Hippocampal formation (tissue), 2 donors: ENCODE data around the gene PTPN4.
"Not testable (repeated sequence)": the region's sequence is repeated elsewhere in the genome, so short reads cannot be mapped to it uniquely, and the experiment has no call there.

Experiments
- DNase-seq, 2 donors: peaks; one replicate each; lab custom pipeline; 2025; lab: John Stamatoyannopoulos, UW

The PTPN4 gene

DNA sequence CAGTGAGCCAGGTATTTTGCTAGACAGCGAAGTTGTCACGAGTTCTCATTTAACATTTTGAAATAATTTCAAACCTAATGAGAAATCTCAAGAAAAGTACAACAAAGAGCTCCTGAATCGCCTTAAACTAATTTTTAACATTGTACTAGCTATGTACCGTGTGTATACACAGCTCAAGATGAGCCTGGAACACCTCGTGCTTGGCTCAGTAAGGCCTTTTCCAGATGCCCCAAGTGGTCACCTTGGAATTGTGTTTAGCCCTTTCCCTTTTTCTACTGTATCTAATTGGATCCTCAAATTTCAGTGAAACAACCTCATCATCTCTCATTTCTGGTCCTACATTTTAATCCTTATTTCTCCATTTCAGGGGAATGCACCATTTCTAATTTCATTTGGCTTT lies 7.2 kb downstream of the PTPN4 start:
- DNase-seq, result no peak

- DNase-seq, result no peak
These were observed 9.0 kb downstream of the PTPN4 start for GRCh38 chr2:119768742-119769141.

- no peak for DNase-seq
These were observed 9.9 kb downstream of the PTPN4 start for GRCh38 chr2:119769645-119770044.

- no peak for DNase-seq
These were observed 11.6 kb downstream of the PTPN4 start for GRCh38 chr2:119771331-119771730.

DNA sequence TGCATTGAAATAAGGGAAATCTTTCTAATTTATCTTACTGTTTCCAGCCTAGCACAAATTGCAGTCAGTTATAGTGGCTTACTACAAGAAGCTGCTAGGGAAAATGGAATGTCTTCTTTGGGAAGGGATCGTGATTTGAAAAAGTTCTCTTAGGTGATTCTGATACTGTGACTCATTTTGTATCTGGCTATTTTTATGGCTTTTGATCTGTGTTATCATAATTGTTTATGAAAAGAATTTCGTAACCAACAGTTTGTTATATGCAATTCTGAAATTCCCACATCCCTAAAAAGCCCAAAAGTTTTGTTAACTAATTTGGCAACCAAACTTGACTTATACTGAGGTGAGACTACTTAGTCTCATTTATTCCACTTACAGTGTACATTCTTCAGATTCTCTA lies 12.4 kb downstream of the PTPN4 start:
- DNase-seq, result no peak

- no peak for DNase-seq
These were observed 13.0 kb downstream of the PTPN4 start for GRCh38 chr2:119772767-119773166.

DNA sequence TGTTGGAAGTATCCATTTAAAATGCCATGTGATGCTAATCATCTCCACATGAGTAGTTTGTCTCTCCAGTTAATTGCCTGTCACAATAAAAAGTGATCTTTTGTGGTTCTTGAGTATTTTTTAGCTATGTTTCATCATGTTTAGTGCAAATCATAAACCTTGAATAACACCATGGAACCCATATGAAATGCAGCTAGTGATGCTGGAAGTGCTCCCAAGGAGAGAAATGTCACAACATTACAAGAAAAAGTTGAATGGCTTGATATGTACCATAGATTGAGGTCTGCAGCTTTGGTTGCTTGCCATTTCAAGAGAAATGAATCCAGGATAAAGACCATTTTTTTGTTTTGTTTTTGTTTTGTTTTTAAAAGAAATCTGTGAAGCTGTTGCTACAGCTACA lies 14.3 kb downstream of the PTPN4 start:
- DNase-seq, result no peak

DNA sequence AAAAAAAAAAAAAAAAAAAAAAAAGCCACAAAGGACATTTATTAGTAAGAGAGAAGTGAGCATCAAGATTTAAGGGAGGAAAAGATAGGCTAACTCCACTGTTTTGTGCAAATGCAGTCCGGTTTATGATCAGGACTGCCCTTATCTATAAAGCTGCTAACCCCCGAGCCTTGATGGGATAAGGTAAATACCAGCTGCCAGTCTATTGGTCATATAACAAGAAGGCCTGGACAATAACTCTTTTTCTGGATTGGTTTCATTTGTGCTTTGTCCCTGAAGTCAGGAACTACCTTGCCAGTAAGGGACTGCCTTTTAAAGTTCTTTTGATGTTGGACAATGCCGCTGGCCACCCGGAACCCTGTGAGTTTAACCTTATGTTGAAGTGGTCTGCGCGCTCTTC lies 15.4 kb downstream of the PTPN4 start:
- no peak for DNase-seq

DNA sequence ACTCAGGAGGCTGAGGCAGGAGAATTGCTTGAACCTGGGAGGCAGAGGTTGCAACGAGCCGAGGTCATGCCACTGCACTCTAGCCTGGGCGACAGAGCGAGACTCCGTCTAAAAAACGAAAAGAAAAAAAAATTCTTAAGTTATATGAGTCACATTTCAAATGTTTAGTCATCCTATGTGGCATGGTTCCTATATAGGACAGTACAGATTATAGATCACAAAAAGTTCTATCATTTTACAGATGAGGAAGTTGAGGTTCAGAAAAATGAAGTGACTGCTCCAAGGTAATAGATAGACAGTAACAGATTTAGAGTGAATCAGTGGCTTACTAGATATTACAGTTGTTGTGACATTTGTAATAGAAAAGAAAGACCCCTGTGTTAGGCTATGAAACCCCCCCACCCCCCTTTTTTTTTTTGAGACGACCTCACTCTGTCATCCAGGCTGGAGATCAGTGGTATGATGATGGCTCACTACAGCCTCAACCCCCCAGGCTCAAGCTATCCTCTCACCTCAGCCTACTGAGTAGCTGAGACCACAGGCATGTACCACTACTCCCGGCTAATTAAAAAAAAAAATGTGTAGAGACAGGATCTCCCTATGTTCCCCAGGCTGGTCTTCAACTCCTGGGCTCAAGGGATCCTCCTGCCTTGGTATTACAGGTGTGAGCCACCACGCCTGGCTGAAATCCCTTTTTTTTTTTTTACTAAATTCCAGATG lies 22.7 kb downstream of the PTPN4 start:
- DNase-seq, result no peak

DNA sequence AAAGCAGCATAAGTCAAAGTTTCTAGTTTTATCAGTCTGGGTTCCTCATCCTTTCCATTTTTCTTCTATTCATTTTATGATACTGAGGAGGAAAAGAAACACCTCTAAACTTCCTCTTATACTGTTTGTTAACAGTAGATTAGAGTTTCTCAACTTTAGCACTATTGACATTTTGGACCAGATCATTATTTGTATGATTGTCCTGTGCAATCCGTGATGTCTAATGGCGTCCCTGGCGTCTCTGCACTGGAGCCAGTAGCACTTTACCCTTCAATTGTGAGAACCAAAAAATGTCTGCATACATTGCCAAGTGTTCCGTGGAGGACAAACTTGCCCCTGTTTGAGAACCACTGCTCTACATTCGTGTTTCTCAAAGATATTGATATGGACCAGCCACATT lies 25.2 kb downstream of the PTPN4 start:
- no peak for DNase-seq

- no peak for DNase-seq
These were observed 26.6 kb downstream of the PTPN4 start for GRCh38 chr2:119786295-119786694.

DNA sequence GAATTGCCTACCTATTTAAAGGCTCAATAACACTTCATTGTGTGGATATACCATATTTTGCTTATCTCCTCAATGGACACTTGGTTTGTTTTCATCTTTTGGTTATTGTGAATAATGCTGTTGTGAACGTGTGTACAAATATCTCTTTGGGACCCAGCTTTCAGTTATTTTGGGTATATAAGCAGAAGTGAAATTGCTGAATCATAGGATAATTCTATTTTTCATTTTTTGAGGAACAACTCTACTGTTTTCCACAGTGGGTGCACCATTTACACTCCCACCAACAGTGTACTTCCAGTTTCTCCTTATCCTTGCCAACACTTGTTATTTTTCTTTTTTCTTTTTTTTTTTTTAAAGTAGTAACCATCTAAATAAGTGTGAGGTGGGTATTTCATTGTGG lies 29.0 kb downstream of the PTPN4 start:
- DNase-seq, result no peak

DNA sequence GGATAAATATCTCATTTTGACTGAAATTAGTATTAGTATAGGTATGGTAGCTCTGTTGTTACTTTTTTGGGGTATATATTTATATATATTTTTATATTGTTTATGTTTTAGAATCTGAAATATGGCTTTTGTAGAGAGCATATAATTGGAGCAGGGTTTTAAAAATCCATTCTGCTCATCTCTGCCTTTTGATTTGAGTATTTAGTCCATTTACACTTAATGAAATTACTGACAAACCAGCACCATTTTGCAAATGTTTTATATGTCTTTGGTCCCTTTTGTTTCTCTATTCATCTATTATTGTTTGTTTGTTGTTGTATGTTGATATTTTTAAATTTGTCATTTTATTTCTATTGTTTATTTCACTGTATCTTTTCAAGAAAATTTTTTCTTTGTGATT lies 30.7 kb downstream of the PTPN4 start:
- no peak for DNase-seq

DNA sequence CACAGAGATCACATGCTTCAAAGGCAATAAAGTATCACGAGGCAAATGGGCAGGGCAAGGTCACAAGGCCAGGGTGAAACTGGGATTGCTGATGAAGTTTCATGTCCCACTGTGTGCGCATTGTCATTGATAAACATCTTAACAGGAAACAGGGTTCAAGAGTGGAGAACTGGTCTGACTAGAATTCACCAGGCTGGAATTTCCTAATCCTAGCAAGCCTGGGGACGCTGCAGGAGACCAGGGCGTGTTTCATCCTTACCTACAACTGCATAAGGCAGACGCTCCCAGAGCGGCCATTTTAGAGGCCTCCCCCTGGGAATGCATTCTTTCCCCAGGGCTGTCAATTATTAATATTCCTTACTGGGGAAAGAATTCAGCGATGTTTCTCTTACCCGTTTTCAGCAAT lies 33.2 kb downstream of the PTPN4 start:
- DNase-seq, result no peak

DNA sequence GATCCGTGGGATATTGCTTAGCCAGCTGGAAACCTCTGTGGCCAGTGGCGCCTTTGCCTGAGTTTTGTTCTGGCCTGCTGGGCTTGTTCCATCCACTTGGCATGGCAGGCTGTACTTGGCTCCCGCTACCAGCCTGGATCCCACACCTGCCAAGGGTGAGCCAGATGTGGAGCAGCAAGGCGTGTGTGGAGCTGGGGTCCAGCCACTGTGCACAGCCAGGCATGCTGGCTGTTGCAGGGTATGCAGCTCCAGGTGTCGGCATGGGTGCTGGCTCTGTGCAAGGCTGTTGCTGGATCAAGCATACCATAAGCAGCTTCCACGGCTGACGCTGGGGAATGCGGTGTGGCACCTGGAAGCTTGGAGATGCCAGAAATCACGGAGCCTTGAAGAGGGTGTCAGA lies 34.5 kb downstream of the PTPN4 start:
- no peak for DNase-seq

- no peak for DNase-seq
These were observed 35.9 kb downstream of the PTPN4 start for GRCh38 chr2:119795309-119796303.

DNA sequence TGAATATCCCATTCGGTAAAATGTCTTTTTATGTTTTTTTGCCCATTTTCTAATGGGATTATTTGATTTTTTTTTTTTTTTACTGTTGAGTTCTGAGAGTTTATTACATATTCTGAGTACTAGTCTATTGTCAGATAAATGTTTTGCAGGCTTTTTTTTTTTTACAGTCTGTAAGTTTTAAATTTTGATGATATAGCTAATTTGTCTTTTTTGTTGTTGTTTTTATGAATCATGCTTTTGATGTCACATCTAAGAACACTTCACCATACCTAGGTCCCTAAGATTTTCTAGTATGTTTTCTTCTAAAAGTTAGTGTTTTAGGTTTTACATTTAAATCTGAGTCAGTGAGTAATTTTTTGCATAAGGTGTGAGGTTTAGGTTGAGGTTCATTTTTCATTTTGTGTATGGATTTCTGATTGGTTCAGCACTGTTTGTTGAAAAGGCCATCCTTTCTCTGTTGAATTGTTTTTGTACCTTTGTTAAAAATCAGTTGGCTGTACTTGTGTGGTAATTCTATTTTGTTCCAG lies 40.7 kb downstream of the PTPN4 start:
- no peak for DNase-seq

- DNase-seq, result no peak
These were observed 41.3 kb downstream of the PTPN4 start for GRCh38 chr2:119801040-119801439.

DNA sequence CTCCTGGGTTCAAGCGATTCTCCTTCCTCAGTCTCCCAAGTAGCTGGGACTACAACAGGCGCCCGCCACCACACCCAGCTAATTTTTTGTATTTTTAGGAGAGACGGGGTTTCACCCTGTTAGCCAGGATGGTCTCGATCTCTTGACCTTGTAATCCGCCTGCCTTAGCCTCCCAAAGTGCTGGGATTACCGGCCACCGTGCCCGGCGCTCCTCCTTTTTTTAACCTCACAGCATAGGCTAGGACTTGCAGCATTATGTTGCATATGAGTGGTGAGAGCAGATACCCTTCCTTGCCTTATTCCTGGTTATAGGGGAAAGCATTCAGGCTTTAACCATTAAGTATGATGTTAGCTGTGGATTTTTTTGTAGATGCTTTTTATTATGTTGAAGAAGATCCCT lies 42.3 kb downstream of the PTPN4 start:
- DNase-seq, result not testable (repeated sequence)

DNA sequence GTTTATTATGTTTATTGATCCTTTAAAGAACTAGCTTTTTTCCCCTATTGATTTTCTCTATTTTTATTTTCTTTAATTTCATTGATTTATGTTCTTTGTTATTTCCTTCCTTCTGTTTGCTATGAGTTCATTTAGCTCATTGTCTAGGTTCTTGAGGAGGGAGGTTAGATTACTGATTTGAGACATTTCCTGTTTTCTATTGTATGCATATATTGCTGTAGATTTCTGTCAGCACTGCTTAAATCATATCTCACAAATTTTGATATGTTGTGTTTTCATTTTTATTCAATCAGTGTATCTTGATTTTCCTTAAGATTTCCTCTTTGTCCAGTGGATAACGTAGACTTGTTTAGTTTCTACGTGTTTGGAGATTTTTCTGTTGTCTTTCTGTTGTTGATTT lies 43.4 kb downstream of the PTPN4 start:
- no peak for DNase-seq

GRCh38 chr2:119804409-119804808 lies 44.7 kb downstream of the PTPN4 start:
- DNase-seq, result not testable (repeated sequence)

DNA sequence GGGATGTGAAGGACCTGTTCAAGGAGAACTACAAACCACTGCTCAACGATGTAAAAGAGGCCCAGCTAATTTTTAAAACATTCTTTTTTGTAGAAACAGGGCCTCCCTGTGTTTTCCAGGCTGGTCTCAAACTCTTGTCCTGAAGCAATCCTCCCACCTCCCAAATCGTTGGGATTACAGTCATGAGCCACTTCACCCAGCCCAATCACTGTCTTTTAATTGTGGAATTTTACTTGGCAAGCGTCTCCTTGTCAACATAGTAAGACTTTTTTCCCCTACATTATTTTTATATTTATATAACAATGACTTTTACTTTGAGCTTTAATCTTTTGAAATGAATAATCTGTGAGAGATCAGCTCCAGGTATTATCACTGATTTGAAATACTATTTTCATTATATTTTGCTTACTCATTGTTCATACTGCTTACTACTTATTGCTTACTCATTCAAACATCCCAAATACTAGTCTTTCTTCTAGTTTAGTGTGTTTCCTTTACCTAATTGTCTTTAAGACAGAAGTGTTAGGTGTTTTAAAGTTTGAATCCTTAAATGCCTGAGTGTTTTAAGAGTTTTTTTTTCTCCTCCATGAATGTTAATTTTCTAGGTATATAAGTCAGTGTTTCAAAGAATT lies 48.9 kb downstream of the PTPN4 start:
- DNase-seq, result no peak
